Measurements from ENCODE around the gene MIS12.

- TF ChIP-seq MAX (IDR thresholded peaks at IDR 0.05) (peak; percentile 99), CTCF (IDR thresholded peaks at IDR 0.05) (peak; percentile 99), HDAC2 (IDR thresholded peaks at IDR 0.05) (peak; percentile 21; the same call in 1 of the 2 replicates), ZNF302 (CRISPR knock-in tag; IDR thresholded peaks at IDR 0.05) (no peak), POLR2AphosphoS2 (conservative IDR thresholded peaks at IDR 0.05; ENCODE audit: low read length) (no peak), JUNB (IDR thresholded peaks at IDR 0.05) (no peak), RAD21 (conservative IDR thresholded peaks at IDR 0.05 in 1 of 2, IDR thresholded peaks at IDR 0.05 in 1 of 2) (peak; percentile 74 to 81), POLR2A (IDR thresholded peaks at IDR 0.05; ENCODE audit: low read length) (peak; percentile 93), USF2 (IDR thresholded peaks at IDR 0.05) (no peak), KDM1A (IDR thresholded peaks at IDR 0.05; ENCODE audit: low read depth) (no peak)
- TF ChIP-seq, protein P1, sequence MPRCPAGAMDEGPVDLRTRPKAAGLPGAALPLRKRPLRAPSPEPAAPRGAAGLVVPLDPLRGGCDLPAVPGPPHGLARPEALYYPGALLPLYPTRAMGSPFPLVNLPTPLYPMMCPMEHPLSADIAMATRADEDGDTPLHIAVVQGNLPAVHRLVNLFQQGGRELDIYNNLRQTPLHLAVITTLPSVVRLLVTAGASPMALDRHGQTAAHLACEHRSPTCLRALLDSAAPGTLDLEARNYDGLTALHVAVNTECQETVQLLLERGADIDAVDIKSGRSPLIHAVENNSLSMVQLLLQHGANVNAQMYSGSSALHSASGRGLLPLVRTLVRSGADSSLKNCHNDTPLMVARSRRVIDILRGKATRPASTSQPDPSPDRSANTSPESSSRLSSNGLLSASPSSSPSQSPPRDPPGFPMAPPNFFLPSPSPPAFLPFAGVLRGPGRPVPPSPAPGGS (IDR thresholded peaks at IDR 0.05) = peak; percentile 85; the same call in 2 of the 3 replicates
- TF ChIP-seq, protein P2, sequence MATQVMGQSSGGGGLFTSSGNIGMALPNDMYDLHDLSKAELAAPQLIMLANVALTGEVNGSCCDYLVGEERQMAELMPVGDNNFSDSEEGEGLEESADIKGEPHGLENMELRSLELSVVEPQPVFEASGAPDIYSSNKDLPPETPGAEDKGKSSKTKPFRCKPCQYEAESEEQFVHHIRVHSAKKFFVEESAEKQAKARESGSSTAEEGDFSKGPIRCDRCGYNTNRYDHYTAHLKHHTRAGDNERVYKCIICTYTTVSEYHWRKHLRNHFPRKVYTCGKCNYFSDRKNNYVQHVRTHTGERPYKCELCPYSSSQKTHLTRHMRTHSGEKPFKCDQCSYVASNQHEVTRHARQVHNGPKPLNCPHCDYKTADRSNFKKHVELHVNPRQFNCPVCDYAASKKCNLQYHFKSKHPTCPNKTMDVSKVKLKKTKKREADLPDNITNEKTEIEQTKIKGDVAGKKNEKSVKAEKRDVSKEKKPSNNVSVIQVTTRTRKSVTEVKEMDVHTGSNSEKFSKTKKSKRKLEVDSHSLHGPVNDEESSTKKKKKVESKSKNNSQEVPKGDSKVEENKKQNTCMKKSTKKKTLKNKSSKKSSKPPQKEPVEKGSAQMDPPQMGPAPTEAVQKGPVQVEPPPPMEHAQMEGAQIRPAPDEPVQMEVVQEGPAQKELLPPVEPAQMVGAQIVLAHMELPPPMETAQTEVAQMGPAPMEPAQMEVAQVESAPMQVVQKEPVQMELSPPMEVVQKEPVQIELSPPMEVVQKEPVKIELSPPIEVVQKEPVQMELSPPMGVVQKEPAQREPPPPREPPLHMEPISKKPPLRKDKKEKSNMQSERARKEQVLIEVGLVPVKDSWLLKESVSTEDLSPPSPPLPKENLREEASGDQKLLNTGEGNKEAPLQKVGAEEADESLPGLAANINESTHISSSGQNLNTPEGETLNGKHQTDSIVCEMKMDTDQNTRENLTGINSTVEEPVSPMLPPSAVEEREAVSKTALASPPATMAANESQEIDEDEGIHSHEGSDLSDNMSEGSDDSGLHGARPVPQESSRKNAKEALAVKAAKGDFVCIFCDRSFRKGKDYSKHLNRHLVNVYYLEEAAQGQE (IDR thresholded peaks at IDR 0.05) = no peak
These were observed 47.5 kb upstream of the MIS12 start, which contains the start of gene C1QBP for GRCh38 chr17:5438716-5439445.

Measured in A549 (cell line).